MM.1S (cell line): ENCODE data around the gene RGS6.

ENCODE experiments used
- DNase-seq: peaks from one replicate; pipeline ENCODE4 v3.0.0-alpha.2; 2015
- H2AFZ ChIP-seq: fragments of 300-600 bp; sonication (generic); 2 replicates; pipeline ENCODE4 v1.6.0; 2016; ENCODE audit warnings: antibody characterized with exemption, low read length
- H3F3A ChIP-seq: fragments of 300-600 bp; sonication (generic); 2 replicates; pipeline ENCODE4 v1.6.1; 2016; ENCODE audit warnings: mild to moderate bottlenecking, antibody characterized with exemption, low read length, moderate library complexity, mixed read lengths; ENCODE audit not compliant: insufficient read depth
- H3K27ac ChIP-seq: fragments of 300-600 bp; sonication (generic); 2 replicates; pipeline ENCODE4 v1.5.1; 2016; ENCODE audit warnings: mild to moderate bottlenecking, low read length
- H3K27me3 ChIP-seq: fragments of 300-600 bp; sonication (generic); replicated peaks from 2 replicates; pipeline ENCODE4 v1.6.0; 2016; ENCODE audit warnings: low read length; ENCODE audit not compliant: insufficient read depth
- H3K36me3 ChIP-seq: fragments of 300-600 bp; sonication (generic); replicated peaks from 2 replicates; pipeline ENCODE4 v1.6.1; 2016; ENCODE audit warnings: mild to moderate bottlenecking, low read length, mixed read lengths; ENCODE audit not compliant: insufficient read depth
- H3K4me1 ChIP-seq: fragments of 300-600 bp; sonication (generic); 2 replicates; pipeline ENCODE4 v1.6.1; 2016; ENCODE audit warnings: low read length, mixed read lengths
- H3K4me2 ChIP-seq: fragments of 300-600 bp; sonication (generic); 2 replicates; pipeline ENCODE4 v1.6.0; 2016; ENCODE audit warnings: low read depth, low read length
- H3K4me3 ChIP-seq: fragments of 300-600 bp; sonication (generic); 2 replicates; pipeline ENCODE4 v1.5.1; 2016; ENCODE audit warnings: low read length, mixed read lengths
- H3K79me2 ChIP-seq: fragments of 300-600 bp; sonication (generic); 2 replicates; pipeline ENCODE4 v1.6.1; 2016; ENCODE audit warnings: mixed run types, low read length, mixed read lengths
- H3K9ac ChIP-seq: fragments of 300-600 bp; sonication (generic); 2 replicates; pipeline ENCODE4 v1.6.1; 2016; ENCODE audit warnings: low read length, mixed read lengths
- H3K9me2 ChIP-seq: fragments of 300-600 bp; sonication (generic); replicated peaks from 2 replicates; pipeline ENCODE4 v1.6.1; 2016; ENCODE audit warnings: mild to moderate bottlenecking, low read length, mixed read lengths; ENCODE audit not compliant: insufficient read depth
- H3K9me3 ChIP-seq: fragments of 300-600 bp; sonication (generic); replicated peaks from 2 replicates; pipeline ENCODE4 v1.6.1; 2016; ENCODE audit warnings: mild to moderate bottlenecking, low read length, mixed read lengths; ENCODE audit not compliant: insufficient read depth
- H4K20me1 ChIP-seq: fragments of 300-600 bp; sonication (generic); 2 replicates; pipeline ENCODE4 v1.6.1; 2016; ENCODE audit warnings: mild to moderate bottlenecking, low read length, moderate library complexity, mixed read lengths; ENCODE audit not compliant: insufficient read depth
- CTCF ChIP-seq: fragments of 300-600 bp; sonication (generic); IDR thresholded peaks from 2 replicates; pipeline ENCODE4 v1.5.1; 2016; ENCODE audit warnings: antibody characterized with exemption, low read length, mixed read lengths
- EZH2 ChIP-seq: fragments of 300-600 bp; sonication (generic); optimal IDR thresholded peaks from 2 replicates; pipeline ENCODE3; 2017; ENCODE audit warnings: low read depth, mild to moderate bottlenecking, antibody characterized with exemption, low read length, mixed read lengths
- EZH2phosphoT487 ChIP-seq: fragments of 300-600 bp; sonication (generic); IDR thresholded peaks from 2 replicates; pipeline ENCODE4 v1.6.1; 2018; ENCODE audit warnings: antibody characterized with exemption, low read length

RGS6 gene

DNA sequence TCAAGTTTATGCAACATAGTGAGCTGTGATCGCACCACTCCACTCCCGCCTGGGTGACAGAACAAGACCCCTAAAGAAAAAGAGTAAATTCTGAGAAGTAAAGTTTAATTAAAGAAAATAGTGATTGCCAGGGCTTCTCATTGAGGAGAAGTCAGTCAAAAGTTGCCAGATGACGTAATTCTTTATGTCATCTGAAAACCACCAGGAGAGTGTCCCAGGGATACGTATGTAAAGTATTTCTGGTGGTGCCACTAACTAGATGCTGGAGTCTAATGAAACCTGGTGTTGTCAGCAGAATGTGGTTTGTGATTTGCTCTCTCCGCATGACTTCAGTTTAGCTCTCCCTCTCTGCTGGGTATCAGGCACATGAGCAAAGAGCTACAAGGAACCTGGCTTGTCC, 569.2 kb downstream of the RGS6 start:
- no peaks in the 10 kb centered on the region for H3K79me2 ChIP-seq
- no peak overlapping the region for H3K4me3 ChIP-seq
- H3K9me2 ChIP-seq = no peaks in the 10 kb centered on the region
- no peak overlapping the region for H3K27ac ChIP-seq
- H3K27me3 ChIP-seq = no peaks in the 10 kb centered on the region
- H2AFZ ChIP-seq = no peak overlapping the region
- no peaks in the 10 kb centered on the region for H4K20me1 ChIP-seq
- H3K4me1 ChIP-seq = peaks cover 9% of the 10 kb centered on the region; the same call in 1 of the 2 replicates
- no peaks in the 10 kb centered on the region for H3K9me3 ChIP-seq
- H3F3A ChIP-seq = no peaks in the 10 kb centered on the region
- no peaks in the 10 kb centered on the region for H3K36me3 ChIP-seq
- no peak for TF ChIP-seq EZH2
- no peak for TF ChIP-seq EZH2phosphoT487
- TF ChIP-seq CTCF = no peak
- no peak for DNase-seq
- no peak overlapping the region for H3K4me2 ChIP-seq
- no peak overlapping the region for H3K9ac ChIP-seq

- Histone ChIP-seq H3K9ac (no peak overlapping the region), H3K4me2 (no peak overlapping the region), H3K4me1 (peaks cover 9% of the 10 kb centered on the region; the same call in 1 of the 2 replicates), H4K20me1 (no peaks in the 10 kb centered on the region), H3K9me2 (no peaks in the 10 kb centered on the region), H3K79me2 (no peaks in the 10 kb centered on the region), H3K4me3 (no peak overlapping the region), H3K27ac (no peak overlapping the region), H2AFZ (no peak overlapping the region), H3K36me3 (no peaks in the 10 kb centered on the region), H3F3A (no peaks in the 10 kb centered on the region), H3K9me3 (no peaks in the 10 kb centered on the region), H3K27me3 (no peaks in the 10 kb centered on the region)
- DNase-seq = no peak
- TF ChIP-seq EZH2 (no peak), EZH2phosphoT487 (no peak), CTCF (no peak)
Observed at GRCh38 chr14:72503271-72503670, 571.0 kb downstream of the RGS6 start.

GRCh38 chr14:72503696-72504368, 571.6 kb downstream of the RGS6 start:
- Histone ChIP-seq H3K27me3 (no peaks in the 10 kb centered on the region), H3K9me3 (no peaks in the 10 kb centered on the region), H3F3A (no peaks in the 10 kb centered on the region), H3K4me1 (peaks cover 9% of the 10 kb centered on the region; the same call in 1 of the 2 replicates), H3K4me2 (no peak overlapping the region), H3K4me3 (no peak overlapping the region), H4K20me1 (no peaks in the 10 kb centered on the region), H3K9me2 (no peaks in the 10 kb centered on the region), H3K27ac (peak overlapping the region; percentile 8; the same call in 1 of the 2 replicates), H3K36me3 (no peaks in the 10 kb centered on the region), H2AFZ (no peak overlapping the region), H3K79me2 (no peaks in the 10 kb centered on the region), H3K9ac (no peak overlapping the region)
- no peak for DNase-seq
- no peak for TF ChIP-seq CTCF
